SK-N-SH treated with all-trans-retinoic acid at 6 μM for 48 hours (cell line): ENCODE results near the gene ADD3.

Experiments used
- CSDC2 ChIP-seq: fragments of 250-450 bp; sonication (Bioruptor Pico); IDR thresholded peaks from 2 replicates; pipeline ENCODE4 v1.5.0; 2020; ENCODE audit warnings: mild to moderate bottlenecking, moderate library complexity
- GLIS3 ChIP-seq: fragments of 250-450 bp; sonication (Bioruptor Pico); IDR thresholded peaks from 2 replicates; pipeline ENCODE4 v1.5.0; 2020; ENCODE audit warnings: mild to moderate bottlenecking, moderate library complexity
- OSR1 ChIP-seq: fragments of 250-450 bp; sonication (Bioruptor Pico); IDR thresholded peaks from 2 replicates; pipeline ENCODE4 v1.8.0; 2022; ENCODE audit warnings: moderate library complexity, mild to moderate bottlenecking, inconsistent platforms
- ZFP3 ChIP-seq: fragments of 250-450 bp; sonication (Bioruptor Pico); IDR thresholded peaks from 2 replicates; pipeline ENCODE4 v1.5.0; 2020; ENCODE audit warnings: mild to moderate bottlenecking, moderate library complexity
- ZFP30 ChIP-seq: fragments of 450-650 bp; formaldehyde crosslinking; IDR thresholded peaks from 2 replicates; pipeline ENCODE4 v1.5.0; 2022; ENCODE audit warnings: mild to moderate bottlenecking, moderate library complexity
- ZNF8 ChIP-seq: fragments of 450-650 bp; formaldehyde crosslinking; IDR thresholded peaks from 2 replicates; pipeline ENCODE4 v1.5.0; 2020; ENCODE audit warnings: mild to moderate bottlenecking, moderate library complexity

- TF ChIP-seq ZFP3 (no peak), CSDC2 (CRISPR knock-in tag) (no peak), ZNF8 (CRISPR knock-in tag) (no peak), GLIS3 (CRISPR knock-in tag) (no peak), OSR1 (CRISPR knock-in tag) (no peak), ZFP30 (CRISPR knock-in tag) (no peak)
Measured at GRCh38 chr10:110083884-110084283, 76.1 kb downstream of the ADD3 start.
